ENCODE results near the gene RAD9A.

The RAD9A gene

GRCh38 chr11:67375320-67376055 lies 16.3 kb upstream of the RAD9A start:
- no peak for DNase-seq

- no peak for DNase-seq
Observed at GRCh38 chr11:67376063-67376820, 15.5 kb upstream of the RAD9A start.

- no peak for DNase-seq
Observed at GRCh38 chr11:67376873-67377808, 14.6 kb upstream of the RAD9A start.

- DNase-seq: no peak
Observed at GRCh38 chr11:67378544-67378943, 13.2 kb upstream of the RAD9A start.

- peak; percentile 41 for DNase-seq
Observed at GRCh38 chr11:67379061-67380058, 12.4 kb upstream of the RAD9A start.

GRCh38 chr11:67381244-67381972 lies 10.4 kb upstream of the RAD9A start:
- no peak for DNase-seq

GRCh38 chr11:67382276-67383136 lies 9.3 kb upstream of the RAD9A start:
- peak; percentile 20 for DNase-seq

GRCh38 chr11:67384851-67385366 lies 6.9 kb upstream of the RAD9A start:
- no peak for DNase-seq

GRCh38 chr11:67387069-67387468 lies 4.7 kb upstream of the RAD9A start:
- DNase-seq: no peak

- DNase-seq: no peak
Observed at GRCh38 chr11:67387518-67387917, 4.3 kb upstream of the RAD9A start.

GRCh38 chr11:67389477-67389876 lies 2.3 kb upstream of the RAD9A start:
- DNase-seq: no peak

- DNase-seq: no peak
Observed at GRCh38 chr11:67390947-67391303, 861 bp upstream of the RAD9A start.

GRCh38 chr11:67392183-67392715 lies 463 bp downstream of the RAD9A start:
- no peak for DNase-seq

- no peak for DNase-seq
Observed at GRCh38 chr11:67393437-67393836, 1.7 kb downstream of the RAD9A start.

GRCh38 chr11:67393990-67394389 lies 2.2 kb downstream of the RAD9A start:
- no peak for DNase-seq

GRCh38 chr11:67395555-67396258 lies 3.9 kb downstream of the RAD9A start:
- DNase-seq: no peak

- DNase-seq: no peak
Observed at GRCh38 chr11:67396259-67396581, 4.4 kb downstream of the RAD9A start.

- DNase-seq: no peak
Observed at GRCh38 chr11:67396587-67397389, 5.0 kb downstream of the RAD9A start.
